GM12874 (cell line): ENCODE data around the gene IRF4.

Experiments used
- CTCF ChIP-seq: IDR thresholded peaks from 2 replicates; pipeline ENCODE4 v1.5.1; 2011; ENCODE audit warnings: low read depth, mild to moderate bottlenecking, control low read depth, low read length, moderate library complexity; ENCODE audit not compliant: insufficient read depth

The IRF4 gene

GRCh38 chr6:439641-440167, 48.2 kb downstream of the IRF4 start:
- TF ChIP-seq CTCF = no peak

GRCh38 chr6:441126-441920, 49.8 kb downstream of the IRF4 start:
- TF ChIP-seq CTCF = no peak

- no peak for TF ChIP-seq CTCF
These were observed 52.1 kb downstream of the IRF4 start for GRCh38 chr6:443621-444159.

- no peak for TF ChIP-seq CTCF
These were observed 53.2 kb downstream of the IRF4 start for GRCh38 chr6:444653-445275.

GRCh38 chr6:445571-446417, 54.2 kb downstream of the IRF4 start:
- TF ChIP-seq CTCF = no peak

- no peak for TF ChIP-seq CTCF
These were observed 55.1 kb downstream of the IRF4 start for GRCh38 chr6:446418-447366.
